Sciatic nerve (tissue), 2 donors: Measurements from ENCODE around the gene TXNDC17. TPM values are rescaled to one million over a fixed set of nuclear protein-coding genes. Genes with fewer than 3 reads are reported as not detected.
"Not testable (repeated sequence)": the region's sequence is repeated elsewhere in the genome, so short reads cannot be mapped to it uniquely, and the experiment has no call there.

Experiments used
- ATAC-seq: fragments of 200-7000 bp; cut with Tn5 transposase; one replicate; pipeline ENCODE4 v1.9.1; 2020; ENCODE audit warnings: mild to moderate bottlenecking, moderate library complexity
- DNase-seq: peaks from one replicate; pipeline ENCODE4 v3.0.0-alpha.2; 2020; ENCODE audit warnings: low spot score
- intact Hi-C: fragments of 100-400 bp; cut with DNase I; formaldehyde crosslinking; loops from one replicate; pipeline ENCODE4 v1.14.2; 2022
- total RNA-seq: library from RNA; stranded (reverse); fragmentation: NEBNext Ultra II Directional; extraction: Animal tissue kit (Norgen Biotek cat#: 25700); gene quantifications from one replicate; pipeline ENCODE4 v1.2.1, GENCODE V29; 2021
- donor health status: DM: no; HTN: no; CAD: no.
- donor health status: DM: no; HTN: no; CAD: no.

The TXNDC17 gene
- total RNA-seq, 1 donor from 2014 or later, result 27.3 TPM

GRCh38 chr17:6656797-6657632 lies 16.2 kb downstream of the TXNDC17 start:
- DNase-seq, ATAC-seq, intact Hi-C loops: not testable (repeated sequence)

- intact Hi-C loops, result no loop called here
- DNase-seq (no peak), ATAC-seq (no peak)
Observed at GRCh38 chr17:6657633-6658287, 16.9 kb downstream of the TXNDC17 start.

- DNase-seq, ATAC-seq, intact Hi-C loops: not testable (repeated sequence)
Observed at GRCh38 chr17:6658411-6658810, 17.6 kb downstream of the TXNDC17 start.

- ATAC-seq (peak; percentile 20), DNase-seq (no peak)
- intact Hi-C loops, result loop anchor here (10.0 kb wide), 1 partner anchor 345 kb away; no protein-coding TSS in a partner anchor
Observed at GRCh38 chr17:6660101-6660500, 19.2 kb downstream of the TXNDC17 start.

- ATAC-seq (peak; percentile 56), DNase-seq (no peak)
- intact Hi-C loops, result loop anchor here (10.0 kb wide), 1 partner anchor 344 kb away; no protein-coding TSS in a partner anchor
Observed at GRCh38 chr17:6660805-6661463, 20.1 kb downstream of the TXNDC17 start.

GRCh38 chr17:6661464-6661848 lies 20.6 kb downstream of the TXNDC17 start:
- DNase-seq (no peak), ATAC-seq (no peak)
- intact Hi-C loops, result loop anchor here (10.0 kb wide), 1 partner anchor 343 kb away; no protein-coding TSS in a partner anchor

- not testable (repeated sequence) for DNase-seq, ATAC-seq
- intact Hi-C loops, result loop anchor here (10.0 kb wide), 1 partner anchor 342 kb away; no protein-coding TSS in a partner anchor
Observed at GRCh38 chr17:6663200-6663599, 22.3 kb downstream of the TXNDC17 start.

GRCh38 chr17:6666077-6666521 lies 25.2 kb downstream of the TXNDC17 start:
- ATAC-seq (peak; percentile 94), DNase-seq (peak; percentile 81)
- intact Hi-C loops, result loop anchor here (10.0 kb wide), 1 partner anchor 339 kb away; no protein-coding TSS in a partner anchor

- intact Hi-C loops, result loop anchor here (10.0 kb wide), 1 partner anchor 338 kb away; no protein-coding TSS in a partner anchor
Observed at GRCh38 chr17:6666557-6666956, 25.7 kb downstream of the TXNDC17 start.

GRCh38 chr17:6667516-6667915 lies 26.7 kb downstream of the TXNDC17 start:
- intact Hi-C loops, result loop anchor here (10.0 kb wide), 1 partner anchor 337 kb away; no protein-coding TSS in a partner anchor

More at GRCh38 chr17:6666557-6666956, 25.7 kb downstream of the TXNDC17 start:
- no peak for DNase-seq
- no peak for ATAC-seq

GRCh38 chr17:6668219-6668618 lies 27.4 kb downstream of the TXNDC17 start:
- DNase-seq, result no peak
- intact Hi-C loops, result loop anchor here (10.0 kb wide), 1 partner anchor 337 kb away; no protein-coding TSS in a partner anchor
- no peak for ATAC-seq

More at GRCh38 chr17:6667516-6667915, 26.7 kb downstream of the TXNDC17 start:
- no peak for DNase-seq
- no peak for ATAC-seq

- intact Hi-C loops, result loop anchor here (10.0 kb wide), 1 partner anchor 336 kb away; no protein-coding TSS in a partner anchor
- no peak for ATAC-seq
- no peak for DNase-seq
Observed at GRCh38 chr17:6668727-6669425, 28.0 kb downstream of the TXNDC17 start.

GRCh38 chr17:6669479-6670212 lies 28.8 kb downstream of the TXNDC17 start:
- intact Hi-C loops, result loop anchor here (10.0 kb wide), 2 partner anchors 175 to 335 kb away; no protein-coding TSS in a partner anchor
- no peak for ATAC-seq
- DNase-seq, result no peak

GRCh38 chr17:6670571-6670970 lies 29.7 kb downstream of the TXNDC17 start:
- intact Hi-C loops, result loop anchor here (10.0 kb wide), 1 partner anchor 174 kb away; no protein-coding TSS in a partner anchor
- DNase-seq (no peak), ATAC-seq (no peak)

GRCh38 chr17:6670999-6671398 lies 30.1 kb downstream of the TXNDC17 start:
- ATAC-seq, result no peak
- intact Hi-C loops, result loop anchor here (10.0 kb wide), 1 partner anchor 174 kb away; no protein-coding TSS in a partner anchor
- DNase-seq, result peak; percentile 35

GRCh38 chr17:6671431-6671830 lies 30.6 kb downstream of the TXNDC17 start:
- ATAC-seq (no peak), DNase-seq (peak; percentile 38)
- intact Hi-C loops, result loop anchor here (10.0 kb wide), 1 partner anchor 173 kb away; no protein-coding TSS in a partner anchor

- DNase-seq, result no peak
- intact Hi-C loops, result loop anchor here (10.0 kb wide), 1 partner anchor 170 kb away; no protein-coding TSS in a partner anchor
Observed at GRCh38 chr17:6674586-6674985, 33.7 kb downstream of the TXNDC17 start.

More at GRCh38 chr17:6674586-6674985, 33.7 kb downstream of the TXNDC17 start:
- ATAC-seq, result no peak
